Upper lobe of left lung (tissue), 6 donors: ENCODE data around the gene SEMA6A. TPM values are rescaled to one million over a fixed set of nuclear protein-coding genes. Genes with fewer than 3 reads are reported as not detected.
A peak's percentile ranks its signal among the peaks of the same experiment; 100 is the strongest.

Experiments used
- ATAC-seq, 2 donors: fragments of 200-7000 bp; cut with Tn5 transposase; one replicate each; pipeline ENCODE4 v1.9.1; 2022; ENCODE audit warnings: mild to moderate bottlenecking in 2 of 2, moderate library complexity in 2 of 2; ENCODE audit not compliant: low FRiP score in 2 of 2
- DNase-seq, 2 donors: peaks; one replicate each; pipeline ENCODE4 v3.0.0-alpha.2; 2019 to 2020
- H3K27ac ChIP-seq, 4 donors: fragments of 200-600 bp; sonication (generic); one replicate each; pipeline ENCODE4 v1.5.1; 2016 to 2019
- H3K27me3 ChIP-seq, 4 donors: fragments of 200-600 bp; sonication (generic); one replicate each; pipeline ENCODE4 v1.5.1; 2017 to 2019
- H3K36me3 ChIP-seq, 4 donors: fragments of 200-600 bp; sonication (generic); one replicate each; pipeline ENCODE4 v1.5.1; 2016 to 2019
- H3K4me1 ChIP-seq, 4 donors: fragments of 200-600 bp; sonication (generic); one replicate each; pipeline ENCODE4 v1.5.1; 2018 to 2019
- H3K4me3 ChIP-seq, 4 donors: fragments of 200-600 bp; sonication (generic); one replicate each; pipeline ENCODE4 v1.5.1; 2017 to 2019; ENCODE audit warnings: mild to moderate bottlenecking in 2 of 4, moderate library complexity in 1 of 4
- H3K9me3 ChIP-seq, 4 donors: fragments of 200-600 bp; sonication (generic); one replicate each; pipeline ENCODE4 v1.5.1; 2018 to 2019
- CTCF ChIP-seq, 6 experiments: fragments of 450-650 bp in 4 of 6; fragments of 200-600 bp in 2 of 6; sonication (generic) in 2 of 6; IDR thresholded peaks; one replicate each; pipeline ENCODE4 v1.5.1; 2016 to 2019; ENCODE audit warnings: antibody characterized with exemption in 6 of 6
- EP300 ChIP-seq, 4 donors: sonication (generic); formaldehyde crosslinking; IDR thresholded peaks; one replicate each; pipeline ENCODE4 v1.5.1; 2017; ENCODE audit warnings: antibody characterized with exemption in 4 of 4, control low read depth in 2 of 4
- POLR2A ChIP-seq, 4 donors: fragments of 450-650 bp; IDR thresholded peaks; one replicate each; pipeline ENCODE4 v1.5.1; 2016 to 2017; ENCODE audit warnings: antibody characterized with exemption in 4 of 4, mild to moderate bottlenecking in 2 of 4
- POLR2AphosphoS5 ChIP-seq, 2 donors: sonication (generic); formaldehyde crosslinking; IDR thresholded peaks; one replicate each; pipeline ENCODE4 v1.5.1; 2017; ENCODE audit warnings: antibody characterized with exemption in 2 of 2
- WGBS, 2 donors: methylation state at CpG; one replicate each; pipeline ENCODE4 v1.1.5; 2017 to 2018; 5-methylcytosine and 5-hydroxymethylcytosine counted together
- total RNA-seq, 6 donors: library from RNA; depleted of rRNA in 4 of 6; stranded (reverse); fragments of >200 nt in 4 of 6; gene quantifications; one replicate each; pipeline versions ENCODE4 v1.1.0 to v1.2.1, GENCODE V29; 2016 to 2021
- donor health status: DM: no; HTN: no; CAD: no; lungs with moderate emphysema.
- donor health status: DM: no; HTN: yes; CAD: no; lungs with severe emphysema.

Gene SEMA6A
- total RNA-seq, 6 donors from 2014 or later: 17.1 to 66.5 (median 26.9) TPM

- TF ChIP-seq EP300 (IDR thresholded peaks at IDR 0.05) (no peak), POLR2A (IDR thresholded peaks at IDR 0.05) (no peak), POLR2AphosphoS5 (IDR thresholded peaks at IDR 0.05) (peak; percentile 16 to 46)
- 25 to 37% methylated on average over 4 of the region's 4 CpGs for WGBS, 2 donors
- H3K27me3 ChIP-seq: no peaks in the 10 kb centered on the region
- peak overlapping the region in 3 of 4 donors; percentile 54 to 79 (median 75) for H3K27ac ChIP-seq
- no peak overlapping the region for H3K4me3 ChIP-seq
- DNase-seq (no peak), ATAC-seq (no peak)
- no peaks in the 10 kb centered on the region for H3K9me3 ChIP-seq
- H3K4me1 ChIP-seq: peaks cover 19 to 22% (median 20%) of the 10 kb centered on the region in 4 donors
- H3K36me3 ChIP-seq: no peaks in the 10 kb centered on the region
These were observed 178.9 kb downstream of the SEMA6A start for GRCh38 chr5:116395631-116396203.

GRCh38 chr5:116395226-116395625 is 179.4 kb downstream of the SEMA6A start:
- Histone ChIP-seq H3K36me3 (no peaks in the 10 kb centered on the region), H3K27me3 (no peaks in the 10 kb centered on the region), H3K27ac (peak overlapping the region; percentile 9 to 79 (median 64)), H3K4me3 (no peak overlapping the region), H3K9me3 (no peaks in the 10 kb centered on the region), H3K4me1 (peaks cover 19 to 22% (median 20%) of the 10 kb centered on the region in 4 donors)
- ATAC-seq (no peak), DNase-seq (no peak)
- 66 to 68% methylated on average over 9 of the region's 9 CpGs for WGBS, 2 donors
- TF ChIP-seq EP300 (IDR thresholded peaks at IDR 0.05) (no peak), POLR2AphosphoS5 (IDR thresholded peaks at IDR 0.05) (no peak), POLR2A (IDR thresholded peaks at IDR 0.05) (no peak), CTCF (IDR thresholded peaks at IDR 0.05) (no peak)

- H3K27ac ChIP-seq: peak overlapping the region in 3 of 4 donors; percentile 34 to 79 (median 75)
- H3K27me3 ChIP-seq: no peaks in the 10 kb centered on the region
- ATAC-seq: no peak
These were observed 180.3 kb downstream of the SEMA6A start for GRCh38 chr5:116394186-116394867.

More at GRCh38 chr5:116394186-116394867, 180.3 kb downstream of the SEMA6A start:
- no peak for DNase-seq
- H3K4me3 ChIP-seq: no peak overlapping the region
- no peaks in the 10 kb centered on the region for H3K9me3 ChIP-seq
- no peak for TF ChIP-seq EP300 (IDR thresholded peaks at IDR 0.05)
- no peak for TF ChIP-seq POLR2AphosphoS5 (IDR thresholded peaks at IDR 0.05)
- no peak for TF ChIP-seq POLR2A (IDR thresholded peaks at IDR 0.05)
- no peak for TF ChIP-seq CTCF (IDR thresholded peaks at IDR 0.05)
- no peaks in the 10 kb centered on the region for H3K36me3 ChIP-seq
- 81 to 89% methylated on average over 4 to 5 of the region's 5 CpGs for WGBS, 2 donors
- peaks cover 19 to 22% (median 22%) of the 10 kb centered on the region in 4 donors for H3K4me1 ChIP-seq
